ENCODE results near the gene ITGB4.

The ITGB4 gene

GRCh38 chr17:75791254-75791653 is 70.0 kb downstream of the ITGB4 start:
- no peak for DNase-seq

DNA sequence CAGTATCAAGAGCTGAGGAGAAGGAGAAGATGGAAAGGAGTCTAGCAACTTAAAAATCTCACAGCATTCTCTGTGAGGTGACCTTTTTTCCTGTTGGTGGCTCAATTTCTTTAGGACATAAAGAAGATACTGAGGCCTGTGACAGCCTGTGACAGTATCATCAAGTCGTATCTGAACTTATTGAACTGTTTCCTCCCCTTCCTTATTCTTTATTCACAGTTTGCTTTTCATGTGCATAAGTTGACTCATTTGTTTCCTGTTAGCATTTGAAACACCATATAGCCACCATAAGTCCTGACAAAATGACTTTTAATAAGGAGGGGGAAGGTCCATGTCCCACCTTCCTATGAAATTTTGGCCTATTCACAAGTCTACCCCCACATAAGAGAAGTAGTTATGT is 72.2 kb downstream of the ITGB4 start:
- DNase-seq: no peak

DNA sequence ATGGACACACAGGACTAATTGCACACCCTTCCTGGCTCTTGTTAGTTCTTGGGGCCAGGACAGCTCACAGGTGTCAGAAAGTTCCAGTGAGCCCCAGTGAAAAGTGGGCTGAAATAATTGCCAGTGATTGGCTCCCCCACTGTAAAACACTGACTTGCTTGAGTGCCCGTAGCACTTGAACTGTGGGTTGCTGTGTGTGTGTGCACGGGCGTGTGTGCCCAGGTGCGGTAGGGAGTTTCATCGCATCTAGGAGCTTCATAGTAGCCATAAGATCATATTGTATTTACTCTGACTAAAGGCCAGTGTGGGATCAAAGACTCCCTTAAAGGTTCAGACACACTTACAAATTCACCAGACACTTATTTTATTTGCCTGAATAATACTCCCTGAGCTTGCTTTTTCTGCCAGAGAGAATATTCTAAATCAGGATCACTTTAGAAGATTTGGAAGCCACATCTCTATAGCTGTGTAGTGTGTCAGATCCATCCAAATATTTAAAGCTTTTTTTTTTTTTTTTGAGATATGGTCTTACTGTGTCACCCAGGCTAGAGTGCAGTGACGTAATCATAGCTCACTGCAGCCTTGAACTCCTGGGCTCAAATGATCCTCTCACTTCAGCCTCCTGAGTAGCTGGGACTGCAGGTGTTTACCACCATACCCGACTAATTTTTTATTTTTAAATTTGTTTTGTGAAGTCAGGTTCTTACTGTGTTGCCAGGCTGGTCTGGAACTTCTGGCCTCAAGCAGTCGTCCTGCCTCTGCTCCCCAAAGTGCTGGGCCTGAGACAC is 74.8 kb downstream of the ITGB4 start:
- DNase-seq: no peak

DNA sequence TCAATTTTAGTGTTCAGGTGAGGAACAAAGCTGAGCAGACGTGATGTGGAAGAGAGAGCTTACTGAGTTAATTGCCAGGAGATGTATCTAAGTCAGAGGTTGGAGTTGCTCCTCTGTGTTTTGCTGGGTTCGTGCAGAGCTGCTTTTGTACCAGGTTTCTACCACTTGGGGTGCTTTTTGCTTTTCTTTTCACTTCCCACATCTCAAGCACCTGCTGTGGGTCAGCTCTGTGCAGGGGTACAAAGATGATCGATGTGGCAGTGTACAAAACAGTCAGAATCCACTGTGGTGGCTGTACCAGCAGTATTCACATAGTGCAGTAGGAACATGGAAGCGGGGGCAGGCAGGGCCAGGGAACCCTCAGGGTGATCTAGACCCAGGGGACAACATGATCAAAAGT is 78.1 kb downstream of the ITGB4 start:
- DNase-seq: no peak

GRCh38 chr17:75803883-75804282 is 82.6 kb downstream of the ITGB4 start:
- no peak for DNase-seq

DNA sequence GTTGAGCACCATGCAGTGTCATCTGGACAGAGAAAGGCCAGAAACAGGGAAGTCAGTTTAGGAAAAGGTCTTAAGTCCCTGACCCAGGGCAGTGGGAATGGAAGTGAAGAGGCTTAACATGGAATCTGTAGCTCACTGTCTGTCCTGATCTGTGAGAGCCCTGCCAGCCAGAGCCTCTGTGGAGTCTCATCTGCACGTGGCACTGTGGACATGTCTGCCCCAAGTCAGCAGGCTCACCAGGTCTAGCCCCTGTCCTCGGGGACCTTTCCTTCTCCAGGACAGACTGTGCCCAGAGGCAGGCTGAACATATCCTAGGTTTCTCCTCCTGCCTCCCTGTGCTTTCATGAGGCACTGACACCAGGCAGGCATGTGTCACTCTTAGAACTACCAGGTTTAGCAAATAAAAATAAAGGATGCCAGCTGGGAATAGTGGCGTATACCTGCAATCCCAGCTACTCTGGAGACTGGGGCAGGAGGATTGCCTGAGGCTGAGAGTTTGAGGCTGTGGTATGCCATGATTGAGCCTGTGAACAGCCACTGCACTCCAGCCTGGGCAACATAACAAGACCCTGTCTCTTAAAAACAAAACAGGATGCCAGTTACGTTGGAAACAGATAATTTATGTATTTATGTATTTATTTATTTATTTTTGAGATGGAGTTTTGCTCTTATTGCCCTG is 85.7 kb downstream of the ITGB4 start:
- no peak for DNase-seq

Data from right kidney (tissue), 1 donor.